GM19324 (cell line): ENCODE results near the gene QRSL1.
"Not testable (repeated sequence)": the region's sequence is repeated elsewhere in the genome, so short reads cannot be mapped to it uniquely, and the experiment has no call there.

ENCODE experiments used
- ATAC-seq: cut with Tn5 transposase; IDR thresholded peaks from one replicate; pipeline ENCODE4 v1.9.1; 2021; ENCODE audit warnings: mild to moderate bottlenecking, moderate library complexity; ENCODE audit not compliant: unreplicated experiment, low FRiP score

QRSL1 gene

GRCh38 chr6:106620931-106621672, 8.3 kb upstream of the QRSL1 start:
- no peak for ATAC-seq

DNA sequence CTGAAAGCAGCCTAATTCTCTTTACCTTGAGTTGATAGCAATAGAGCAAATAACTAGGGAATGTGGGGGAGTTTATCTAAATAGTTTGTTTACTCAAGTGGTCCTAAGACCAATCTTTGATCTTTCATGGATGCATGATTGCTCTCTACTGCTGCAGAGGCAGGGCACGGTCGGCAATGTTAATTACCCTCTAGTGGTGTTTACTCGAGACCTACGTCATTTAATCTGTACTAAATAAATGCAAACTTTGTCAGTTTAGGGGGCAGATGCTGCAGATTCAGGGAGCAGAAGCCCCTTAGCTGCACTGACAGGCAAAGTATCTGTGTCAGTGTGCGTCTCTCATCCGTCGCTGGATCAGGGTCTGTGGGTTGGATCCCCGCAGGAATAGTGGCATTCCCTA, 7.0 kb upstream of the QRSL1 start:
- no peak for ATAC-seq

- no peak for ATAC-seq
Observed at GRCh38 chr6:106623039-106623438, 6.3 kb upstream of the QRSL1 start.

DNA sequence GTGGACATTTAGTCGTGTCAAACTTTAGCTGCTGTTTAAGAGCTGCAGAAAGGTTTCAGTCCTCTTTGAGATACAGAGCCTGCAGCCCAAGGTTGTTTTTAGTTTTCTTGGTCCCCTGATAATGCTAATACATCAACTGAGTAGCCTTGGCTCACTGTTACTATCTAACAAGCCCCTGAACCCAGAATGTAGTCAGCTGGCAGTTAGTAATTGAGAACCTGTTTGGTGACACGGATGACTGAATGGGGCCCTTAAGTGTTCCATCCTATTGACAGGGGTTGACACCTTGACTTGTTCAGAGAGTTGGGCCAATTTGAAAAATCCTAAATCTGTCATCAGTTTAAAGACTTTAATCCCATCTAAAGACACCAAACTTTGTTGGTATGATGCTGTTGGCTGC, 2.9 kb upstream of the QRSL1 start:
- ATAC-seq, result no peak

- not testable (repeated sequence) for ATAC-seq
Observed at GRCh38 chr6:106627760-106628159, 1.6 kb upstream of the QRSL1 start.

GRCh38 chr6:106628658-106629102, 698 bp upstream of the QRSL1 start:
- ATAC-seq, result peak; percentile 10

GRCh38 chr6:106629859-106630163, 433 bp downstream of the QRSL1 start:
- no peak for ATAC-seq

DNA sequence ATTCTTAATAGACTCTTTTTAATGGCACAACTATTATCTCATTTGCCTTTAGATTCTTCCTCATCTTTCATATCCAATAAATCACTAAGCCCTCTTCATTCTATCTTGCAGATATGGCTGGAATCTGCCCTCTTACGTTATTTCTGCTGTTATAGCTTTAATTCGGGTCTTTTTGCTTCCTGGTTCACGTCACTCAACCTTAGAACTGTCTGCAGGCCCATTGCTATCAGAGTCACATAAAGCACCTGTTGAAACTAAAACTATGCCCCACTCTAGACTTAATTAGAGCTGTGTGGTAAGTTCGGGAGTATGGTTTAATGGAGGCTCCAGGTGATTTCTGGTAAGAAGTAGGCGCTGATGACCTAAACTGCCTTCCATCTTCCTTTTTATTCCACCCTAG, 988 bp downstream of the QRSL1 start:
- no peak for ATAC-seq

GRCh38 chr6:106631346-106631745, 2.0 kb downstream of the QRSL1 start:
- no peak for ATAC-seq

GRCh38 chr6:106634565-106634964, 5.2 kb downstream of the QRSL1 start:
- ATAC-seq, result no peak

GRCh38 chr6:106637051-106637716, 7.8 kb downstream of the QRSL1 start:
- peak; percentile 21 for ATAC-seq

- peak; percentile 71 for ATAC-seq
Observed at GRCh38 chr6:106637717-106638341, 8.5 kb downstream of the QRSL1 start.

GRCh38 chr6:106639812-106640211, 10.4 kb downstream of the QRSL1 start:
- no peak for ATAC-seq

DNA sequence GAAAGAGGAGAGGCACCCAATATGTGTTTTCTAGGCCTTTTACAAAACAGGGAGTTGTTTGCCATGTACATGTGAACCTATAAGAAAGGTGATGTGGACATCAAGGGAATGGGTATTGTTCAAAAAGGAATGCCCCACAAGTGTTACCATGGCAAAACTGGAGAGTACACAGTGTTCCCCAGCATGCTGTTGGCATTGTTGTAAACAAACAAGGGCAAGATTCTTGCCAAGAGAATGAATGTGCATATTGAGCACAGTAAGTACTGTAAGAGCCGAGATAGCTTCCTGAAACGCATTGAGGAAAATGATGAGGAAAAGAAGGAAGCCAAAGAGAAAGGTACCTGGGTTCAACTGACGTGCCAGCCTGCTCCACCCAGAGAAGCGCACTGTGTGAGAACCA, 13.1 kb downstream of the QRSL1 start:
- ATAC-seq, result no peak

DNA sequence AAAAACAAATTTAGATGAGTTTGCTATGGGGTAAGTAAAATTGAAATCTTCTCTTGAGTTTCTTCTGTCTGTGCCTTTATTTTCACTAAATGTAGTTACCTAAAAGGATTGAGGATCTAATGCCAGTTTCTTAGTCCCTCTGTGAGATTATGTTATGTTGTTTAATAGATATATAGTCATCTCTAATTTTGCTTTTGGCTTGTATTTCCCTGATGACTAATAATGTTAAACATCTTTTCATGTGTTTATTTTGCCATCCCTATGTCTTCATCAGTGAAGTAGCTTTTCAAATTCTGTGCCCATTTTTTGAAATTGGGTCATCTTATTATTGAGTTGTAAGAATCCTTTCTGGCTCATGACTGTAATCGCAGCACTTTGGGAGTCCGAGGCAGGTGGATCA, 13.7 kb downstream of the QRSL1 start:
- ATAC-seq, result no peak

GRCh38 chr6:106648651-106649308, 19.4 kb downstream of the QRSL1 start:
- ATAC-seq, result peak; percentile 67

- ATAC-seq, result no peak
Observed at GRCh38 chr6:106658469-106658868, 29.1 kb downstream of the QRSL1 start.

DNA sequence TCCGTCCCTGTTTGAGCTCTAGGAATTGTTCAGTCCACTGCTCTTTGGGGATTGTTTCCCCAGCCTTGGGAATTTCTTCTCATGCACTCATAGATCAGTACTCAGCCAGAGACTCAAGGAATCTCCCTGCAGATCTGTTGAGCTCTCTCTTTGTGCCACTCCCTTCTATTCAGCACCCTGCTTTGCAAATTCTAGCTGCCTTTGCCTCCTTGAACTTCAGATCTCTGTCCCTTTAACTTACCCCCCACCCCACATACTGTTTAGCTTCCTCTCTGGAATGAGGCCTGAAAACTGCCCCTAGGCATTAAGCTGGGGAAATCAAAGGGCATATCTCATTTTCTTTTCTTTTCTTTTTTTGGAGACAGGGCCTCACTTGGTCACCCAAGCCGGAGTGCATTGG, 30.5 kb downstream of the QRSL1 start:
- no peak for ATAC-seq

DNA sequence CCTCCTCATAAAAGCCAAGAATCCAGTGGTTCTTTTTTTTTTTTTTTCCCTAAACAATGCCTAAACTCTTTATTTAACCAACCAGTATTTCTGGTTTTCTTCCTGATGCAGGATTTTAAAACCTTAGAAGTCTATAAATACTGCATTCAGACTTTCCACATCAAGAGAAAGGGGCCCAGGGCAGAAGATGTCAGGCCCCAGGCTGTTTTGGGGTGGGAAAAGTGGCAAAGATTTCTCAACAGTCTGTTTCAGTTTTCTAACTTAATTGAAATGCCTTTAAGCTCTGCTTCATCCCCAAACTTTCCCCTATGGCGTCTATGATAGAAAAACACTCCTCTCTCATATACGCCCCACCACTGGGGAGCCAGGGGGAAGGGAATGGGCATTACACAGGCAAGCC, 33.1 kb downstream of the QRSL1 start:
- ATAC-seq, result no peak

DNA sequence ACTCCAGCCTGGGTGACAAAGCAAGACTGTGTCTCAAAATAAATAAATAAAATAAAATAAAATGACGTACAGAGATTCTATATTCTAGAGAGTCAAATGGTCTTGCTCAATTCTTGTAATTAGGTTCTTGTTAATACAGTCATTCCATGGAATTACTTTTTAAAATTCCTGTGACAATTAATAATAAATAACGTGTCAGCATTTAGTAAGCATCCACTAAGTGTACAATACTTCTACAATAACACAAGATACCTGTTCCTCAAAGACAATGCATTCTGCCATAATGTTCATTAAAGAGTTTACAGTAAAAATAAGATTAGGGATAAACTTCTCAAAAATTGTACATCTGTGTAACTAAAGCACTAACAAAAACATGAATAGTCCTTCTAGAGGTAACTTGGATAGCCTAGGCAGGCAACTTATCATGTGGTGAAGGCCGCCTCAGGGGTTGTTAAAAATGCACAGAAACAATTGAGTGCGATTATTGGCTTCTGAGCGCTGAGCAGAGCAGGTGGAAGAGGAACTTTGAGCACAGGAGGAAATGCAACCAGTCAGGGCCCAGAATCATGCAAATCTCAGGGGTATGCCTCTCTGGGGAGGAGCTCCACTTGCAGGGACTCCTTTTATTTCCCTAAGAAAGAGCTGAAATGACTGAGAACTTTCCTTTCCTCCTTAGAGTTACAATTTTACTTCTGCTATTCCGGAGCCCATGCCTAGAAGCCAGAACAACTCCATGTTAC, 37.1 kb downstream of the QRSL1 start:
- ATAC-seq, result peak; percentile 99

DNA sequence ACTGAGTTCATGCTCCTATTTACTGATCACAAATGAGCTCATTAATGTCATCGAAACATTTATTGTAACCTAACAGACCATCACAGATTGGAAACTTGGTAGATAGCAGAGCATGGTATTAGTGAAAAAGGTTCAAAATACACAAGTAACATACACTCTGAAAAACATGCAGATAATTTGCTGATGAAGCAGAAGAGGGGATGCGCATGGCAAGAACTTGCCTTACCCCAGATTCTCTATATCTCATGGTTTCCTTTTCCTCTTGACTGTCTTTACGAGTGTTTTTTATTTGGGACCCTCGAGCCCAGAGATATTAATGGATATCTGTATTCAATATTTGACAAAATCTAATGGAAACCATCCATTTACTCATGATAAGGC, 37.6 kb downstream of the QRSL1 start:
- no peak for ATAC-seq
